ENCODE measurements around the gene SBNO1. TPM values are rescaled to one million over a fixed set of nuclear protein-coding genes. Genes with fewer than 3 reads are reported as not detected.
A peak's percentile ranks its signal among the peaks of the same experiment; 100 is the strongest.

SBNO1 gene
- total RNA-seq, 2 experiments from 2014 or later: 21.3 to 21.9 TPM

DNA sequence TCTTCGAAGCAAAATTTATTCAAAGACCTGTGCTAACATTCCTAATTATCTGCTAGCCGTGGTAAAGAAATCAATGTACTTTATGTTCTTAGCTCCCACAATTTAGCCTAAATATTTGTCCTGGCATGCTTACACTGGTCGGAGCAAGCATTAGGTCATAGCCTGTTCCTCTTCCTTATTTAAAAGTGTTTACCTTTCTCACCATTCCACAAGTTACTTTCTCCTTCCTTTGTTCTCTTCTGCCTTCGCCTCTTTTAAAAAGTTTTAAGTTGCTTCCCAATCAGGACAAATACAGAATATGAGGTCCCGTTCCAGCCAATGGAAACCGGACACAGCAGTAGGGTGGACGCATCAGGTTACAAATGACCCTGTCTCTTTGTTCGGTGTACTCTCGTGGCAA lies 104.6 kb downstream of the SBNO1 start:
- Mint-ChIP-seq H3K27me3 (no peaks in the 10 kb centered on the region), H3K27ac (peak overlapping the region; percentile 20), H3K4me1 (ENCODE audit: low read depth) (no peaks in the 10 kb centered on the region), H3K36me3 (ENCODE audit: low read depth) (peaks cover 20% of the 10 kb centered on the region), H3K9me3 (no peaks in the 10 kb centered on the region), H3K4me3 (no peak overlapping the region)
- no peaks in the 10 kb centered on the region for H3K27me3 ChIP-seq (ENCODE audit: control insufficient read depth in 1 of 2, insufficient read depth in 2 of 2, low read length in 2 of 2)
- ATAC-seq (ENCODE audit: poor library complexity) (no peak), DNase-seq (no peak)
- peaks cover 25% of the 10 kb centered on the region for H3K36me3 ChIP-seq (ENCODE audit: insufficient read depth, low read length)
- CTCF ChIA-PET: no interaction called here
- H3K4me1 ChIP-seq (ENCODE audit: insufficient read depth, low read length): no peaks in the 10 kb centered on the region
- intact Hi-C loops (cut with DNase I, micrococcal nuclease): no loop called here
- H3K27ac ChIP-seq (ENCODE audit: low read depth in 1 of 2, low read length in 2 of 2): no peak overlapping the region
- no peak for TF ChIP-seq CTCF (IDR thresholded peaks at IDR 0.05)
- POLR2A ChIA-PET: no interaction called here
- H3K9me3 ChIP-seq (ENCODE audit: control insufficient read depth in 1 of 2, insufficient read depth in 1 of 2, low read length in 2 of 2): no peaks in the 10 kb centered on the region
- H3K4me3 ChIP-seq (ENCODE audit: low read length): no peak overlapping the region

DNA sequence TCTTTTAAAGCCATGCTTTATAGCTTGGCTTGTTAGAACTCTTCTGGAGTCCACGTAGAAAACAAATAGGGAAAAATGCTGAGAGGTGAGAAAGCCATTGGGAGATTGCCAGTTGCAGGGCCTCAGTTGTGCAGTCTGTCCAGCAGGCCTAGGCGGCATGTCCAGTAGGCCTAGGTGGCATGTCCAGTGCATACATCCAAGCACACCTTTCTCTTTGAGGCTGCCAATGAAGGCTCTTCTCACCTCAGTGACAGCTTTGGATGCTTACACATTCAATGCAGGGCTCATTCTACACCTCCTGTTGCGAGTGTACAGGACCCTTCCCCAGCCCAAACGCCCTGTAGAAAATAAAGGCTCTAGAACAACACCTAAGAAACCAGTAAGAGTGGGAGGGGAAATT lies 106.1 kb downstream of the SBNO1 start:
- H3K27ac Mint-ChIP-seq: no peak overlapping the region
- H3K4me1 ChIP-seq (ENCODE audit: insufficient read depth, low read length): no peaks in the 10 kb centered on the region
- H3K4me3 Mint-ChIP-seq: no peak overlapping the region
- no peak overlapping the region for H3K27ac ChIP-seq (ENCODE audit: low read depth in 1 of 2, low read length in 2 of 2)
- peaks cover 35% of the 10 kb centered on the region for H3K36me3 Mint-ChIP-seq (ENCODE audit: low read depth)
- H3K9me3 Mint-ChIP-seq: no peaks in the 10 kb centered on the region
- CTCF ChIA-PET: interaction anchor here (1.1 kb wide), 1 partner anchor 20 kb away, joined by 3 read pairs; no protein-coding TSS in a partner anchor
- H3K4me1 Mint-ChIP-seq (ENCODE audit: low read depth): peaks cover 2% of the 10 kb centered on the region
- H3K27me3 ChIP-seq (ENCODE audit: control insufficient read depth in 1 of 2, insufficient read depth in 2 of 2, low read length in 2 of 2): no peaks in the 10 kb centered on the region
- DNase-seq (no peak), ATAC-seq (ENCODE audit: poor library complexity) (no peak)
- no peak overlapping the region for H3K4me3 ChIP-seq (ENCODE audit: low read length)
- no peak for TF ChIP-seq CTCF (IDR thresholded peaks at IDR 0.05)
- H3K9me3 ChIP-seq (ENCODE audit: control insufficient read depth in 1 of 2, insufficient read depth in 1 of 2, low read length in 2 of 2): no peaks in the 10 kb centered on the region
- intact Hi-C loops (cut with DNase I, micrococcal nuclease): no loop called here
- peaks cover 40% of the 10 kb centered on the region for H3K36me3 ChIP-seq (ENCODE audit: insufficient read depth, low read length)
- POLR2A ChIA-PET: interaction anchor here (1.3 to 1.5 kb wide), 2 partner anchors 17 to 25 kb away, joined by 3 to 7 read pairs; partner anchors contain the start of genes MPHOSPH9 and MTRFR
- H3K27me3 Mint-ChIP-seq: no peaks in the 10 kb centered on the region

DNA sequence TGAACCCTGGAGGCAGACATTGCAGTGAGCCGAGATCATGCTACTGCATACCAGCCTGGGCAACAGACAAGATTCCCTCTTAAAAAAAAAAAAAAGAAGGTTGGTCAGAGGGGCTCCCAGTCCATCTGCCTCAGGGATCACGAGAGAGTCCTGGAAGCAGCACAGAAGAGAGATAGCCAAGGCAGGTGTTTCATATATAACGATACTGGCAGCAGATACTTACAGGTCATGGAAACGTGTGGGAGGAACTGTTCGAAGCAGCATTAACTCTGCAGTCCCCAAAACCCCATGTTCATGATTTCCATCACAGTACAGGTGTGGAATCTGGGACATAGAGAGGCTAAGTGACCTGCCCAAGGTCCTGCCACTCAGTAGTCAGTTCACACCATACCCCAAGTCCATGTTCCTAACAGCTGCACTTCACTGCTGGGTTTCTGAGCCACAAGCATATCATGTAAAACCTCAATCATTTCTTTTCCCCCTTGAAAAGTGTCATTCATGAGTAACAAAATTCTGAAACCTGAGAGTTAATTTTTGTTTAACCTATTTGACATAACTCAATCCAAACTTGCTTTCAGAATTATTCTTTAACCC lies 109.7 kb downstream of the SBNO1 start:
- H3K4me1 ChIP-seq (ENCODE audit: insufficient read depth, low read length): peaks cover 19% of the 10 kb centered on the region
- Mint-ChIP-seq H3K36me3 (ENCODE audit: low read depth) (peaks cover 50% of the 10 kb centered on the region), H3K4me3 (no peak overlapping the region), H3K9me3 (no peaks in the 10 kb centered on the region), H3K27ac (no peak overlapping the region), H3K4me1 (ENCODE audit: low read depth) (peaks cover 25% of the 10 kb centered on the region), H3K27me3 (no peaks in the 10 kb centered on the region)
- TF ChIP-seq CTCF (IDR thresholded peaks at IDR 0.05): no peak
- ChIA-PET POLR2A (no interaction called here), CTCF (no interaction called here)
- H3K27me3 ChIP-seq (ENCODE audit: control insufficient read depth in 1 of 2, insufficient read depth in 2 of 2, low read length in 2 of 2): no peaks in the 10 kb centered on the region
- intact Hi-C loops (cut with DNase I, micrococcal nuclease): no loop called here
- H3K9me3 ChIP-seq (ENCODE audit: control insufficient read depth in 1 of 2, insufficient read depth in 1 of 2, low read length in 2 of 2): no peaks in the 10 kb centered on the region
- no peak overlapping the region for H3K4me3 ChIP-seq (ENCODE audit: low read length)
- ATAC-seq (ENCODE audit: poor library complexity) (no peak), DNase-seq (no peak)
- peaks cover 47% of the 10 kb centered on the region for H3K36me3 ChIP-seq (ENCODE audit: insufficient read depth, low read length)
- no peak overlapping the region for H3K27ac ChIP-seq (ENCODE audit: low read depth in 1 of 2, low read length in 2 of 2)
